Amniotic stem cell (primary cell): ENCODE results near the gene PLA2G4D.

Experiments used
- DNase-seq: peaks from one replicate; lab custom pipeline; 2025; lab: John Stamatoyannopoulos, UW

PLA2G4D gene

GRCh38 chr15:42071717-42072116, 22.6 kb downstream of the PLA2G4D start:
- DNase-seq = no peak

GRCh38 chr15:42070976-42071350, 23.4 kb downstream of the PLA2G4D start:
- no peak for DNase-seq

- no peak for DNase-seq
These were observed 23.9 kb downstream of the PLA2G4D start for GRCh38 chr15:42070279-42070975.

GRCh38 chr15:42069496-42070278, 24.7 kb downstream of the PLA2G4D start:
- no peak for DNase-seq

- no peak for DNase-seq
These were observed 25.3 kb downstream of the PLA2G4D start for GRCh38 chr15:42069025-42069424.

- DNase-seq = no peak
These were observed 25.8 kb downstream of the PLA2G4D start for GRCh38 chr15:42068601-42069000.

GRCh38 chr15:42066764-42067415, 27.5 kb downstream of the PLA2G4D start:
- no peak for DNase-seq

- DNase-seq = no peak
These were observed 28.9 kb downstream of the PLA2G4D start for GRCh38 chr15:42065468-42065867.

- DNase-seq = no peak
These were observed 29.3 kb downstream of the PLA2G4D start for GRCh38 chr15:42065033-42065432.

GRCh38 chr15:42064271-42064670, 30.1 kb downstream of the PLA2G4D start:
- DNase-seq = no peak

GRCh38 chr15:42063122-42063848, 31.1 kb downstream of the PLA2G4D start:
- DNase-seq = no peak

GRCh38 chr15:42062284-42062806, 32.0 kb downstream of the PLA2G4D start:
- DNase-seq = no peak

GRCh38 chr15:42060797-42061196, 33.6 kb downstream of the PLA2G4D start:
- DNase-seq = no peak

- DNase-seq = no peak
These were observed 33.9 kb downstream of the PLA2G4D start for GRCh38 chr15:42060477-42060763.

GRCh38 chr15:42059661-42060476, 34.5 kb downstream of the PLA2G4D start:
- DNase-seq = no peak

GRCh38 chr15:42058791-42059190, 35.6 kb downstream of the PLA2G4D start:
- no peak for DNase-seq

- no peak for DNase-seq
These were observed 36.3 kb downstream of the PLA2G4D start for GRCh38 chr15:42057799-42058646.

- no peak for DNase-seq
These were observed 37.2 kb downstream of the PLA2G4D start for GRCh38 chr15:42056934-42057798.

- no peak for DNase-seq
These were observed 40.4 kb downstream of the PLA2G4D start for GRCh38 chr15:42053914-42054313.

- DNase-seq = no peak
These were observed 41.4 kb downstream of the PLA2G4D start for GRCh38 chr15:42053010-42053409.
